Spleen (tissue), 7 donors: ENCODE results near the gene MARCHF9.

ENCODE experiments used
- POLR2A ChIP-seq, 3 donors: fragments of 450-650 bp; IDR thresholded peaks; one replicate each; pipeline ENCODE4 v1.5.1; 2017; ENCODE audit warnings: antibody characterized with exemption in 3 of 3, mild to moderate bottlenecking in 1 of 3
- TF ChIP-seq, protein P1 (sequence below), 11 experiments: fragments of 200-600 bp in 7 of 11; fragments of 450-650 bp in 4 of 11; sonication (generic) in 4 of 11; IDR thresholded peaks in 8 of 11; conservative IDR thresholded peaks in 3 of 11; 1 replicate in 7 of 11; 2 replicates in 4 of 11; pipeline versions ENCODE4 v1.4.0 to v1.8.0; 2016 to 2021; ENCODE audit warnings: antibody characterized with exemption in 11 of 11, inconsistent platforms in 4 of 11, mild to moderate bottlenecking in 1 of 11
- donor health status: DM: no; HTN: no; CAD: no; lungs with moderate emphysema.
- donor health status: DM: no; HTN: no; CAD: no.
- donor health status: DM: no; HTN: no; CAD: no.

DNA sequence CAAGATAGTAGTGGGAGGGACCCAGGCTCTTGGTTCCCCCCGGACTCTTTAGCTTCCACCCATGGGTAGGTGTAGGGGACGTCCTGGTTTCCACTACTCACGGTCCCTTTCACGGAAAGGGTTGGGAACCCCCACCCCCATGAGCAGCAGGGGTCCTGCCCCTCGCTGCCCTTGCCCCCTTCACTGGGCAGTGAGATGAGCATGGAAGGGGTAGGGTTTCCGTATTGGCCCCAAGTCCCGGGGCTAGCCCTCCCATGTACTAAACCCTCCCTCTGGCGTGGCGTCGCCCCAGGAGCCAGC, 29.1 kb upstream of the MARCHF9 start:
- TF ChIP-seq, protein P1, sequence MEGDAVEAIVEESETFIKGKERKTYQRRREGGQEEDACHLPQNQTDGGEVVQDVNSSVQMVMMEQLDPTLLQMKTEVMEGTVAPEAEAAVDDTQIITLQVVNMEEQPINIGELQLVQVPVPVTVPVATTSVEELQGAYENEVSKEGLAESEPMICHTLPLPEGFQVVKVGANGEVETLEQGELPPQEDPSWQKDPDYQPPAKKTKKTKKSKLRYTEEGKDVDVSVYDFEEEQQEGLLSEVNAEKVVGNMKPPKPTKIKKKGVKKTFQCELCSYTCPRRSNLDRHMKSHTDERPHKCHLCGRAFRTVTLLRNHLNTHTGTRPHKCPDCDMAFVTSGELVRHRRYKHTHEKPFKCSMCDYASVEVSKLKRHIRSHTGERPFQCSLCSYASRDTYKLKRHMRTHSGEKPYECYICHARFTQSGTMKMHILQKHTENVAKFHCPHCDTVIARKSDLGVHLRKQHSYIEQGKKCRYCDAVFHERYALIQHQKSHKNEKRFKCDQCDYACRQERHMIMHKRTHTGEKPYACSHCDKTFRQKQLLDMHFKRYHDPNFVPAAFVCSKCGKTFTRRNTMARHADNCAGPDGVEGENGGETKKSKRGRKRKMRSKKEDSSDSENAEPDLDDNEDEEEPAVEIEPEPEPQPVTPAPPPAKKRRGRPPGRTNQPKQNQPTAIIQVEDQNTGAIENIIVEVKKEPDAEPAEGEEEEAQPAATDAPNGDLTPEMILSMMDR (IDR thresholded peaks at IDR 0.05 in 8 of 11, conservative IDR thresholded peaks at IDR 0.05 in 3 of 11) = no peak
- no peak for TF ChIP-seq POLR2A (IDR thresholded peaks at IDR 0.05)
